ENCODE data around the gene RCAN2.

RCAN2 gene

DNA sequence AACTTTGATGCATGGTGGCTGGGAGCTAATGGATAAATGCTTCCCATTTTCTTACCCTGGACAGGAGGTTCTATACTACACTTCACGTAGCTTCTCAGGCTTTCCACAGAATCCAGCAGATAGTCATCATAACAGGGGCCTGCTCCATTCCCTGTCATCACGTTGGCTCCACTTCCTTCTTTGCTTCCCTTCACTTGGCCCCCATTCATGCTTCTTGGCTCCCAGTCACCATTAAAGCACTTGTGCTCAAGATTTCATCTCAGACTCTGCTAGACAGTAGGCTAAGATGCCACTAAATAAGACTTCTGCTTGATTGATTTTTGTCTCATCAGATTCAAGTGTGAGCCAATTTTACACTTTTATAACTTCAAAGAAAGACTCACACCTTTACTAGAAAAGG is 186.0 kb downstream of the RCAN2 start:
- no peak overlapping the region for H3K4me3 ChIP-seq (ENCODE audit: low read depth, low read length)
- no peak for DNase-seq (ENCODE audit: low read depth)
- TF ChIP-seq, protein P1, sequence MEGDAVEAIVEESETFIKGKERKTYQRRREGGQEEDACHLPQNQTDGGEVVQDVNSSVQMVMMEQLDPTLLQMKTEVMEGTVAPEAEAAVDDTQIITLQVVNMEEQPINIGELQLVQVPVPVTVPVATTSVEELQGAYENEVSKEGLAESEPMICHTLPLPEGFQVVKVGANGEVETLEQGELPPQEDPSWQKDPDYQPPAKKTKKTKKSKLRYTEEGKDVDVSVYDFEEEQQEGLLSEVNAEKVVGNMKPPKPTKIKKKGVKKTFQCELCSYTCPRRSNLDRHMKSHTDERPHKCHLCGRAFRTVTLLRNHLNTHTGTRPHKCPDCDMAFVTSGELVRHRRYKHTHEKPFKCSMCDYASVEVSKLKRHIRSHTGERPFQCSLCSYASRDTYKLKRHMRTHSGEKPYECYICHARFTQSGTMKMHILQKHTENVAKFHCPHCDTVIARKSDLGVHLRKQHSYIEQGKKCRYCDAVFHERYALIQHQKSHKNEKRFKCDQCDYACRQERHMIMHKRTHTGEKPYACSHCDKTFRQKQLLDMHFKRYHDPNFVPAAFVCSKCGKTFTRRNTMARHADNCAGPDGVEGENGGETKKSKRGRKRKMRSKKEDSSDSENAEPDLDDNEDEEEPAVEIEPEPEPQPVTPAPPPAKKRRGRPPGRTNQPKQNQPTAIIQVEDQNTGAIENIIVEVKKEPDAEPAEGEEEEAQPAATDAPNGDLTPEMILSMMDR (IDR thresholded peaks at IDR 0.05; ENCODE audit: low read depth, low read length, missing control alignments), result no peak

DNA sequence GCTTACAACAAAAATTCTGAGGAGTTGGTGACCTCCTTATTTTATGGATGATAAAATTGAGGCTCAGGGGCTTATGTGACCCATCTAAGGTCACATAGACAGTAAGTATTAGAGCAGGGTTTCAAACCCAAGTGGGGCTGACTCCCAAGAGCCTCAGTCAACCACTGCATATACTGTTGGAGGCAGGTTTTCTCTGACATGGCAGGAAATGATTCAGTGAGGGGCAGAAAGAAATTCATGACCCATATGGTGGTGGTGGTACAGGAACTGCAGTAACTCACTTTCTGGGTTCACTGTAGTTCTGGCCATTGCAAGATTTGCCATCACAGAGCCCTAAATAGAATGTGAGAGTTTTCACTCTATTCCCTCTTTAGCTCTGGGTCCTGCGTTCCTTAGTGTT is 188.4 kb downstream of the RCAN2 start:
- no peak for DNase-seq (ENCODE audit: low read depth)
- TF ChIP-seq, protein P1 (IDR thresholded peaks at IDR 0.05; ENCODE audit: low read depth, low read length, missing control alignments), result no peak
- H3K4me3 ChIP-seq (ENCODE audit: low read depth, low read length), result no peak overlapping the region

DNA sequence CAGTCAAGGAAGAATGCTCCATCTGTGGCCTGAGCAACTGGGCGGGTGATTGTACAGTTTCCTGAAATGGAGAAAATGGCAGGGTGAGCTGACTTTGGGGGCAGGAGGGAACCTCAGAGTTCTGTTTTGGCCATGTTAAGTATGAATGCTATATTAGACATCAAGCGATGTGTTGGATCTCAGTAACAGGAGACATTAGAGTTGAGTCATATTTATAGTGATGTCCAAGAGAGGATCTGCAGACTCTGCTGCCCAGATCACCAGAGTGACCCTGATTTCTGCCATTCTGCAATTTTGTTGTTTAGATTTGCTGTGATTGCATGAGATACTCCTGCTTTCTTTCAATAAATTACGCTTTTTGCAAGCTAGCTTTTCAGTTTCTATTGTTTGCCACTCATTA is 189.1 kb downstream of the RCAN2 start:
- TF ChIP-seq, protein P1 (IDR thresholded peaks at IDR 0.05; ENCODE audit: low read depth, low read length, missing control alignments), result no peak

DNA sequence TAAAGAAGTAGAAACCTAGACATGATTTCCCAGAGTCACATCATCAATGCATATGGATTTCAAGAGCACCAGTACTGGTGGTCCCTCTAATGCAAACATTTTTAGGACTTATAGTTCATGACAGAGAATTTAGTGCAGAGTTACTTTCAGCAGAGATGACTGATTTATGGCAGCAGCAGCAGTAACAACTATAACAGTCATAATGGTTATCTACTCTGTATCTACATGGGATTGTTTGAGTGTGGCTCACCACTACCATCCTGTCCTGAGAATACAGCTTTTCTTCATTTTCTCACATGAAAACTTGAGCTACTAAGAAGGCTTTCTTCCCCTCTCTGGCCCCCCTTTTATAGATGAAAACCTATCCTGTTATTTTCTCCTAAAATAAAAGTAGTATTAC is 192.0 kb downstream of the RCAN2 start:
- H3K4me3 ChIP-seq (ENCODE audit: low read depth, low read length), result no peak overlapping the region
- DNase-seq (ENCODE audit: low read depth), result no peak
- TF ChIP-seq, protein P1 (IDR thresholded peaks at IDR 0.05; ENCODE audit: low read depth, low read length, missing control alignments), result no peak

More for the DNA sequence above, 189.1 kb downstream of the RCAN2 start:
- DNase-seq (ENCODE audit: low read depth), result no peak
- no peak overlapping the region for H3K4me3 ChIP-seq (ENCODE audit: low read depth, low read length)

GRCh38 chr6:46296586-46296985 is 194.7 kb downstream of the RCAN2 start:
- TF ChIP-seq, protein P1 (IDR thresholded peaks at IDR 0.05; ENCODE audit: low read depth, low read length, missing control alignments), result no peak
- H3K4me3 ChIP-seq (ENCODE audit: low read depth, low read length), result no peak overlapping the region
- no peak for DNase-seq (ENCODE audit: low read depth)

DNA sequence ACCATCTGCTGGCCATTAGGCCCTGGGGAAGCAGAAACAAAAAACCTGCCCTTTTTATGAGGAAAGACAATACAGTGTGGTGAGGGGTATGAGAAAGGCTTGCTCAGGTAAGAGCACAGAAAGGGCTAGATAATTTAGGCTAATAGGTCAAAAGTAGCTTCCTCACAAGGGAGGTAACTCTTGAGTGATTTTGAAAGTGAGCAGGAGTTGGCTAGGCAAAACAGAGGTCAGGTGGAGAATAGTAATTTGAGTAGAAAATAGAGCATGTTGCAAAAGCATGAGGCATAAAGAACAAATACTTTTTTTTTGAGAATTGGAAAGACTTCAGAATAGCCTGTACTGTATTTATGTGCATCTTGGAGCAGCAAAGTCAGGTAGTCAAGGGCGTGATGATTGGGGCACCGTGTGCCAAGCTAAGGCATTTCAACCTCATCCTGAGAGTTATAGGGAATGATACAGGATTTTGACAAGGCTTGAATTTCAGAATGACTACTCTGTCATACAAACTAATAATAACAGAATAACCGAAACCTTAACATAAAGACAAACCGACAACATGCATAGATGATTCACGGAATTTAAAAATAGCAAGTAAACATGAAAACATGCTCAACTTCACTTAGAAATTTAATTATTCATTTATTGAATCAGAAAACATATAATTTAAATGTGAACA is 197.5 kb downstream of the RCAN2 start:
- TF ChIP-seq, protein P1 (IDR thresholded peaks at IDR 0.05; ENCODE audit: low read depth, low read length, missing control alignments), result no peak
- no peak overlapping the region for H3K4me3 ChIP-seq (ENCODE audit: low read depth, low read length)
- DNase-seq (ENCODE audit: low read depth), result peak; percentile 52

- no peak overlapping the region for H3K4me3 ChIP-seq (ENCODE audit: low read depth, low read length)
- DNase-seq (ENCODE audit: low read depth), result no peak
- TF ChIP-seq, protein P1 (IDR thresholded peaks at IDR 0.05; ENCODE audit: low read depth, low read length, missing control alignments), result no peak
These were observed 199.4 kb downstream of the RCAN2 start for GRCh38 chr6:46291880-46292279.
